ENCODE results near the gene SHC1.

DNA sequence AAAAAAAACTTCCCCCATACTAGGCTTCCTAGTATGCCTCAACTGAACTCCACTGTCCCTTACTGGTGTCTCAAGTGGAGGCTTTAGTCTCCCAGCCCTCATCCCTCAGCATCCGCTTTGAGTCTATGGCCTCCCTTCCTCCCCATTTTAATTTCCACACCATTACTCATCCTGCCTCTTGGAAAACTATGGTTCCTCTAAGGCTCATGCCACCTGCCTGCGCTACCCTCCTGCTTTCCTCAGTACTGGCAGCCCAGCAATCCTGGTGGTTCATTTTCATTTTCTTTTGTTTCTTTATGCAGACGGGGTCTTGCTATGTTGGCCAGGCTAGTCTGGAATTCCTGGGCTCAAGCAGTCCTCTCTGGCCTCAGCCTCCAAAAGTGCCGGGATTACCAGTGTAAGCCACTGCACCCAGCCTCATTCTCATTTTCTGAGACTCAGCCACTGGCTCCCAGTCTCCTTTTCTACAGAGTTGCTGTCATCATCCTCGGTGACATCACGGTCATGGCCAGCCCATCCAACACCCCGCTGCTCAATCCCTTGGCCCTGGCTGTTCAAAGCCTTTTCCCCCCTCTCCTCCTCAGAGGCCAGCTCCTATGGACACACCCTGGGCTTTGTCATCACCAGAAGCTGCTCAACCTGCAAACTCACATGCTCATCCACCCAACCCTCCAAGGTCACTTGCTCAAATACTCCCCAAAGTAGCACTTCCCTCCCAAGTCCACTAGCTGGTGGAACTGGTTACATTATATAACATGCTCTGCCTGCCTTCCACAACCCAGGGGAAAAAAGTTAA, 31.7 kb downstream of the SHC1 start:
- TF ChIP-seq EZH2 (IDR thresholded peaks at IDR 0.05; ENCODE audit: low read depth, unreplicated experiment): no peak
- no peak for TF ChIP-seq JUNB (IDR thresholded peaks at IDR 0.05; ENCODE audit: unreplicated experiment)
- TF ChIP-seq CTCF (conservative IDR thresholded peaks at IDR 0.05; ENCODE audit: low read depth in 2 of 2): no peak
- no peak for TF ChIP-seq REST (IDR thresholded peaks at IDR 0.05; ENCODE audit: unreplicated experiment)
- TF ChIP-seq POLR2AphosphoS5 (IDR thresholded peaks at IDR 0.05; ENCODE audit: low read depth): no peak
- no peak for TF ChIP-seq CREB1 (CRISPR knock-in tag; IDR thresholded peaks at IDR 0.05; ENCODE audit: low read depth)
- TF ChIP-seq NANOG (IDR thresholded peaks at IDR 0.05; ENCODE audit: borderline replicate concordance): no peak
- TF ChIP-seq EZH2phosphoT487 (IDR thresholded peaks at IDR 0.05; ENCODE audit: unreplicated experiment): no peak
